GM08714 (cell line): ENCODE results near the gene CEP131.

Experiments
- H3K4me3 ChIP-seq: fragments of 200-500 bp; sonication (Bioruptor generic); 2 replicates; pipeline ENCODE4 v1.5.1; 2014; ENCODE audit warnings: mild to moderate bottlenecking, low read length, inconsistent platforms
- ZNF274 ChIP-seq: IDR thresholded peaks from 2 replicates; pipeline ENCODE4 v1.6.1; 2012; ENCODE audit warnings: mild to moderate bottlenecking, low read depth, low read length

CEP131 gene

GRCh38 chr17:81210466-81210865, 12.3 kb downstream of the CEP131 start:
- H3K4me3 ChIP-seq = no peak overlapping the region
- no peak for TF ChIP-seq ZNF274

GRCh38 chr17:81209141-81209540, 13.6 kb downstream of the CEP131 start:
- TF ChIP-seq ZNF274 = no peak
- H3K4me3 ChIP-seq = no peak overlapping the region

GRCh38 chr17:81208651-81209050, 14.1 kb downstream of the CEP131 start:
- no peak for TF ChIP-seq ZNF274
- H3K4me3 ChIP-seq = no peak overlapping the region

GRCh38 chr17:81207610-81208581, 14.9 kb downstream of the CEP131 start:
- no peak overlapping the region for H3K4me3 ChIP-seq
- TF ChIP-seq ZNF274 = no peak

- TF ChIP-seq ZNF274 = no peak
- no peak overlapping the region for H3K4me3 ChIP-seq
These were observed 16.1 kb downstream of the CEP131 start for GRCh38 chr17:81206657-81207056.

- H3K4me3 ChIP-seq = no peak overlapping the region
- no peak for TF ChIP-seq ZNF274
These were observed 16.6 kb downstream of the CEP131 start for GRCh38 chr17:81206166-81206565.

GRCh38 chr17:81204578-81204977, 18.2 kb downstream of the CEP131 start:
- no peak overlapping the region for H3K4me3 ChIP-seq
- no peak for TF ChIP-seq ZNF274

GRCh38 chr17:81203136-81203535, 19.6 kb downstream of the CEP131 start:
- TF ChIP-seq ZNF274 = no peak
- no peak overlapping the region for H3K4me3 ChIP-seq

GRCh38 chr17:81202318-81202717, 20.4 kb downstream of the CEP131 start:
- TF ChIP-seq ZNF274 = no peak
- no peak overlapping the region for H3K4me3 ChIP-seq

- TF ChIP-seq ZNF274 = no peak
These were observed 21.8 kb downstream of the CEP131 start for GRCh38 chr17:81200695-81201580.

GRCh38 chr17:81200201-81200600, 22.6 kb downstream of the CEP131 start:
- no peak for TF ChIP-seq ZNF274
- H3K4me3 ChIP-seq = no peak overlapping the region

More at GRCh38 chr17:81200695-81201580, 21.8 kb downstream of the CEP131 start:
- H3K4me3 ChIP-seq = no peak overlapping the region

- no peak for TF ChIP-seq ZNF274
These were observed 23.3 kb downstream of the CEP131 start for GRCh38 chr17:81199482-81199830.

GRCh38 chr17:81198826-81199481, 23.8 kb downstream of the CEP131 start:
- TF ChIP-seq ZNF274 = no peak
- H3K4me3 ChIP-seq = no peak overlapping the region

More at GRCh38 chr17:81199482-81199830, 23.3 kb downstream of the CEP131 start:
- H3K4me3 ChIP-seq = no peak overlapping the region
